HepG2 (cell line): ENCODE measurements around the gene ZBTB46. TPM values are rescaled to one million over a fixed set of nuclear protein-coding genes. Genes with fewer than 3 reads are reported as not detected.

Source experiments
- ATAC-seq: fragments of 200-7000 bp; cut with Tn5 transposase; 3 replicates; pipeline ENCODE4 v1.9.1; 2020; ENCODE audit warnings: mild to moderate bottlenecking, moderate library complexity
- BruUV-seq: library from RNA; stranded (reverse); fragments of 400-500 nt; replicated peaks from 2 replicates; lab custom pipeline; 2021; lab: Mats Ljungman, UMichigan
- CTCF ChIA-PET: fragments of 300-600 bp; formaldehyde crosslinking; extraction: SDS; loops from one replicate; lab custom pipeline; 2021; ENCODE audit warnings: low total read pairs, inconsistent platforms, low intra/inter-chr PET ratio; lab: Yijun Ruan, JAX
- POLR2A ChIA-PET: fragments of 350-600 bp; sonication (Branson Sonifier 250); formaldehyde crosslinking; loops from one replicate; lab custom pipeline; 2020; ENCODE audit warnings: antibody characterized with exemption, inconsistent platforms; lab: Yijun Ruan, JAX
- DNase-seq: peaks from one replicate; pipeline ENCODE4 v3.0.0-alpha.2; 2015; ENCODE audit warnings: low spot score
- FAIRE-seq: peaks from 3 replicates; lab custom pipeline; 2011; peaks lifted over from hg19 to GRCh38; lab: Jason Lieb, UNC
- H2AFZ ChIP-seq: one replicate; pipeline ENCODE4 v1.6.1; 2011; ENCODE audit warnings: low read length, inconsistent platforms
- H3K27ac ChIP-seq: fragments of 300-600 bp; 3 replicates; pipeline ENCODE4 v1.8.0; 2011; ENCODE audit warnings: mixed run types, mild to moderate bottlenecking, mixed read lengths, low read length, inconsistent platforms; ENCODE audit not compliant: insufficient read depth; ENCODE audit errors: extremely low read length
- H3K27me3 ChIP-seq, 2 experiments: fragments of 200-600 bp in 1 of 2; 2 replicates in 1 of 2; 3 replicates in 1 of 2; pipeline versions ENCODE4 v1.6.0 to v1.8.0; 2011; ENCODE audit warnings: low read length in 2 of 2, mild to moderate bottlenecking in 2 of 2, moderate library complexity in 2 of 2, inconsistent platforms in 1 of 2; ENCODE audit not compliant: insufficient read depth in 2 of 2, control insufficient read depth in 1 of 2
- H3K36me3 ChIP-seq, 2 experiments: fragments of 200-600 bp in 1 of 2; replicated peaks in 1 of 2; 2 replicates in 1 of 2; 3 replicates in 1 of 2; pipeline versions ENCODE4 v1.5.1 to v1.8.0; 2011; ENCODE audit warnings: low read length in 2 of 2, inconsistent platforms in 1 of 2; ENCODE audit not compliant: insufficient read depth in 2 of 2, control insufficient read depth in 1 of 2
- H3K4me1 ChIP-seq: 2 replicates; pipeline ENCODE4 v1.5.1; 2012; ENCODE audit warnings: low read length, inconsistent platforms; ENCODE audit not compliant: insufficient read depth
- H3K4me2 ChIP-seq: 2 replicates; pipeline ENCODE4 v1.6.0; 2011; ENCODE audit warnings: low read depth, low read length, inconsistent platforms
- H3K4me3 ChIP-seq, 3 experiments: fragments of 200-600 bp in 1 of 3; sonication (generic), shearing (Covaris generic) in 1 of 3; replicated peaks in 1 of 3; 2 replicates each; pipeline ENCODE4 v1.5.1; 2011 to 2016; ENCODE audit warnings: low read length in 3 of 3, inconsistent platforms in 2 of 3, low read depth in 2 of 3, mild to moderate bottlenecking in 2 of 3, control low read depth in 1 of 3, mixed read lengths in 1 of 3; ENCODE audit not compliant: insufficient read depth in 1 of 3
- H3K79me2 ChIP-seq: one replicate; pipeline ENCODE4 v1.6.1; 2011; ENCODE audit warnings: low read length, inconsistent platforms; ENCODE audit not compliant: insufficient read depth
- H3K9ac ChIP-seq: 2 replicates; pipeline ENCODE4 v1.6.0; 2011; ENCODE audit warnings: mild to moderate bottlenecking, low read depth, low read length, inconsistent platforms; ENCODE audit not compliant: insufficient read depth
- H3K9me3 ChIP-seq: 2 replicates; pipeline ENCODE4 v1.5.1; 2012; ENCODE audit warnings: mild to moderate bottlenecking, low read length
- H4K20me1 ChIP-seq: 2 replicates; pipeline ENCODE4 v1.6.0; 2011; ENCODE audit warnings: inconsistent platforms, mild to moderate bottlenecking, low read length, moderate library complexity; ENCODE audit not compliant: insufficient read depth
- HNRNPL ChIP-seq: fragments of 200-400 bp; formaldehyde crosslinking; IDR thresholded peaks from 2 replicates; pipeline ENCODE4 v1.6.1; 2017; ENCODE audit warnings: mild to moderate bottlenecking, low read depth, low read length
- ZNF207 ChIP-seq: fragments of 450-650 bp; IDR thresholded peaks from 2 replicates; pipeline ENCODE4 v1.6.1; 2016; ENCODE audit warnings: antibody characterized with exemption, borderline replicate concordance
- ZNF550 ChIP-seq: sonication (generic); formaldehyde crosslinking; IDR thresholded peaks from 2 replicates; pipeline ENCODE4 v1.4.0; 2020; ENCODE audit warnings: mild to moderate bottlenecking, missing genetic modification reagents, borderline replicate concordance
- ZNF589 ChIP-seq: sonication (generic); formaldehyde crosslinking; conservative IDR thresholded peaks from 2 replicates; pipeline ENCODE4 v1.8.0; 2022; ENCODE audit warnings: mild to moderate bottlenecking, moderate library complexity, missing genetic modification reagents
- ZNF780A ChIP-seq: sonication (generic); formaldehyde crosslinking; IDR thresholded peaks from 2 replicates; pipeline ENCODE4 v1.8.0; 2022; ENCODE audit warnings: mild to moderate bottlenecking, missing genetic modification reagents, moderate library complexity
- ZNF841 ChIP-seq: sonication (generic); formaldehyde crosslinking; IDR thresholded peaks from 2 replicates; pipeline ENCODE4 v1.8.1; 2023; ENCODE audit warnings: missing genetic modification reagents, borderline replicate concordance
- WGBS: methylation state at CpG from one replicate; pipeline ENCODE4 v1.1.6; 2017; ENCODE audit warnings: low lambda C conversion rate; 5-methylcytosine and 5-hydroxymethylcytosine counted together
- in situ Hi-C: cut with HindIII; loops from 2 replicates; pipeline ENCODE4 v1.10.0; 2017; ENCODE audit warnings: low pct_unique_long_range_greater_than_20kb; ENCODE audit not compliant: extremely low pct_ligation_motif_present
- intact Hi-C: fragments of 100-400 bp; cut with micrococcal nuclease; formaldehyde crosslinking; loops from one replicate; pipeline ENCODE4 v1.10.0; 2022; ENCODE audit not compliant: unreplicated experiment
- polyA plus RNA-seq, 8 experiments: library from polyadenylated mRNA; depleted of rRNA in 3 of 8; stranded (reverse) in 7 of 8; unstranded in 1 of 8; fragments of >200 nt; fragmentation: Illumina TruSeq in 4 of 8; extraction: Trizol in 4 of 8; gene quantifications; 2 replicates each; pipeline versions ENCODE4 v1.2.1 to v1.2.3, GENCODE V29; 2011 to 2016; ENCODE audit warnings: low read depth in 4 of 8, missing spikeins in 1 of 8, mixed read lengths in 1 of 8; ENCODE audit not compliant: insufficient read depth in 1 of 8
- total RNA-seq, 5 experiments: library from RNA; depleted of rRNA; stranded (reverse); fragments of >200 nt; fragmentation: Illumina TruSeq; extraction: Trizol; gene quantifications; 2 replicates each; pipeline ENCODE4 v1.2.3, GENCODE V29; 2016; ENCODE audit warnings: low read depth in 1 of 5
- TF ChIP-seq, protein P1 (sequence below): fragments of 450-650 bp; IDR thresholded peaks from 2 replicates; pipeline ENCODE4 v1.6.1; 2017
- TF ChIP-seq, protein P2 (sequence below): IDR thresholded peaks from 2 replicates; pipeline ENCODE4 v1.6.1; 2016; ENCODE audit warnings: mild to moderate bottlenecking
- TF ChIP-seq, protein P3 (sequence below): sonication (generic); formaldehyde crosslinking; conservative IDR thresholded peaks from 2 replicates; pipeline ENCODE4 v1.8.1; 2023; ENCODE audit warnings: missing genetic modification reagents
- TF ChIP-seq, protein P4 (sequence below): sonication (generic); formaldehyde crosslinking; IDR thresholded peaks from 2 replicates; pipeline ENCODE4 v1.5.0; 2020; ENCODE audit warnings: mild to moderate bottlenecking, missing genetic modification reagents, borderline replicate concordance

ZBTB46 gene
- total and polyA plus RNA-seq, 2 of the 13 experiments (the other 11 are each of a cell fraction or from before 2014, with no cell fraction given): 1.6 to 13.5 TPM

DNA sequence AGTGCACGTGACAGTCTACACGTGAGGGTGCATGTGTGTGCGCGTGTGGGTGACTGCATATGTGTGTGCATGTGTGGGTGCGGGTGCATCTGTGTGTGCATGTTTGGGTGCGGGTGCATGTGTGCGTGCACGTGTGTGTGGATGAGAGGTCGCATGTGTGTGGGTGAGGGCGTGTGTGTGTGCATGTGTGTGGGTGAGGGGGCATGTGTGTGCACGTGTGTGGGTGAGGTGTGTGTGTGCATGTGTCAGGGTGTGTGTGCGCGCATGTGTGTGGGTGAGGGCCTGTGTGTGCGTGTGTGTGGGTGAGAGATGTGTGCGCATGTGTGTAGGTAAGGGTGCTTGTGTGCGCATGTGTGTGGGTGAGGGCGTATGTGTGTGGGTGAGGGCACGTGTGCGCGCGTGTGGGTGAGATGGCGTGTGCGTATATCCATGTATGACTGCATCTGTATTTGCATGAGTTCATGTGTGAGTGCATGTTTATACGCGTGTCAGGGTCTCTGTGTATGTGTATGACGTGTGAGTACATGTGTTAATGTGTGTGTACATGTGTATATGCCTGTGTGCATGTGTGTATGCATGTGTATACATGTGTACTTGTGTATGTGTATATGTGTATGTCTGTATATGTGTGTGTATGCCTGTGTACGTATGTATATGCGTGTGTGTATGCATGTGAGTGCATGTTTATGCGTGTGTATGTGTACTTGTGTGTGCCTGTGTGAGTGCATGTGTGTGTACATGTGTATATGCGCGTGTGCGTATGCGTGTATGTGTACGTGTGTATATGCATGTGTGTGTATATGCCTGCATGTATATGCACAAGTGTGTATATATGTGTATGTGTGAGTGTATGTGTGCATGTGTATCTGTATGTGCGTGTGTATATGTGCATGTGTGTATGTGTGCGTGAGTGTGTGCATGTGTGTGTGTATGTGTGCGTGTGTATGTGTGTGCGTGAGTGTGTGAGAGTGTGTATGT is 98.7 kb downstream of the ZBTB46 start:
- Histone ChIP-seq H3K36me3 (peaks cover 30 to 47% of the 10 kb centered on the region in 2 experiments), H2AFZ (no peak overlapping the region), H3K27me3 (no peaks in the 10 kb centered on the region), H3K9ac (no peak overlapping the region), H3K4me3 (no peak overlapping the region), H3K4me2 (no peak overlapping the region), H3K9me3 (no peaks in the 10 kb centered on the region), H4K20me1 (no peaks in the 10 kb centered on the region), H3K79me2 (peaks cover 37% of the 10 kb centered on the region), H3K27ac (no peak overlapping the region), H3K4me1 (peaks cover 57% of the 10 kb centered on the region)
- POLR2A ChIA-PET: interaction anchor here (7.3 kb wide), 1 partner anchor 25 kb away, joined by 190 read pairs; the partner anchor contains the start of genes ARFRP1 and ZGPAT
- ATAC-seq: no peak
- DNase-seq: no peak
- 87% methylated on average over 38 of the region's 38 CpGs for WGBS
- CTCF ChIA-PET: no interaction called here
- in situ Hi-C loops (no loop called here), intact Hi-C loops (no loop called here)
- BruUV-seq: no TSS peak
- FAIRE-seq: peak; percentile 82
- TF ChIP-seq, protein P1, sequence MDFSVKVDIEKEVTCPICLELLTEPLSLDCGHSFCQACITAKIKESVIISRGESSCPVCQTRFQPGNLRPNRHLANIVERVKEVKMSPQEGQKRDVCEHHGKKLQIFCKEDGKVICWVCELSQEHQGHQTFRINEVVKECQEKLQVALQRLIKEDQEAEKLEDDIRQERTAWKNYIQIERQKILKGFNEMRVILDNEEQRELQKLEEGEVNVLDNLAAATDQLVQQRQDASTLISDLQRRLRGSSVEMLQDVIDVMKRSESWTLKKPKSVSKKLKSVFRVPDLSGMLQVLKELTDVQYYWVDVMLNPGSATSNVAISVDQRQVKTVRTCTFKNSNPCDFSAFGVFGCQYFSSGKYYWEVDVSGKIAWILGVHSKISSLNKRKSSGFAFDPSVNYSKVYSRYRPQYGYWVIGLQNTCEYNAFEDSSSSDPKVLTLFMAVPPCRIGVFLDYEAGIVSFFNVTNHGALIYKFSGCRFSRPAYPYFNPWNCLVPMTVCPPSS: peak; percentile 92; the same call in 1 of the 2 replicates
- TF ChIP-seq, protein P2, sequence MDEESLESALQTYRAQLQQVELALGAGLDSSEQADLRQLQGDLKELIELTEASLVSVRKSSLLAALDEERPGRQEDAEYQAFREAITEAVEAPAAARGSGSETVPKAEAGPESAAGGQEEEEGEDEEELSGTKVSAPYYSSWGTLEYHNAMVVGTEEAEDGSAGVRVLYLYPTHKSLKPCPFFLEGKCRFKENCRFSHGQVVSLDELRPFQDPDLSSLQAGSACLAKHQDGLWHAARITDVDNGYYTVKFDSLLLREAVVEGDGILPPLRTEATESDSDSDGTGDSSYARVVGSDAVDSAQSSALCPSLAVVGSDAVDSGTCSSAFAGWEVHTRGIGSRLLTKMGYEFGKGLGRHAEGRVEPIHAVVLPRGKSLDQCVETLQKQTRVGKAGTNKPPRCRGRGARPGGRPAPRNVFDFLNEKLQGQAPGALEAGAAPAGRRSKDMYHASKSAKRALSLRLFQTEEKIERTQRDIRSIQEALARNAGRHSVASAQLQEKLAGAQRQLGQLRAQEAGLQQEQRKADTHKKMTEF (CRISPR knock-in tag): no peak
- TF ChIP-seq ZNF780A (peak; percentile 65; the same call in 1 of the 2 replicates), ZNF207 (peak; percentile 97), ZNF841 (0 out of 2 replicates have a peak, but pooled peaks have one; percentile 50), HNRNPL (peak; percentile 91), ZNF589 (CRISPR knock-in tag) (peak; percentile 77; the same call in 1 of the 2 replicates), ZNF550 (no peak)
- TF ChIP-seq, protein P3, sequence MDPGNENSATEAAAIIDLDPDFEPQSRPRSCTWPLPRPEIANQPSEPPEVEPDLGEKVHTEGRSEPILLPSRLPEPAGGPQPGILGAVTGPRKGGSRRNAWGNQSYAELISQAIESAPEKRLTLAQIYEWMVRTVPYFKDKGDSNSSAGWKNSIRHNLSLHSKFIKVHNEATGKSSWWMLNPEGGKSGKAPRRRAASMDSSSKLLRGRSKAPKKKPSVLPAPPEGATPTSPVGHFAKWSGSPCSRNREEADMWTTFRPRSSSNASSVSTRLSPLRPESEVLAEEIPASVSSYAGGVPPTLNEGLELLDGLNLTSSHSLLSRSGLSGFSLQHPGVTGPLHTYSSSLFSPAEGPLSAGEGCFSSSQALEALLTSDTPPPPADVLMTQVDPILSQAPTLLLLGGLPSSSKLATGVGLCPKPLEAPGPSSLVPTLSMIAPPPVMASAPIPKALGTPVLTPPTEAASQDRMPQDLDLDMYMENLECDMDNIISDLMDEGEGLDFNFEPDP: 0 out of 2 replicates have a peak, but pooled peaks have one; percentile 57
- TF ChIP-seq, protein P4, sequence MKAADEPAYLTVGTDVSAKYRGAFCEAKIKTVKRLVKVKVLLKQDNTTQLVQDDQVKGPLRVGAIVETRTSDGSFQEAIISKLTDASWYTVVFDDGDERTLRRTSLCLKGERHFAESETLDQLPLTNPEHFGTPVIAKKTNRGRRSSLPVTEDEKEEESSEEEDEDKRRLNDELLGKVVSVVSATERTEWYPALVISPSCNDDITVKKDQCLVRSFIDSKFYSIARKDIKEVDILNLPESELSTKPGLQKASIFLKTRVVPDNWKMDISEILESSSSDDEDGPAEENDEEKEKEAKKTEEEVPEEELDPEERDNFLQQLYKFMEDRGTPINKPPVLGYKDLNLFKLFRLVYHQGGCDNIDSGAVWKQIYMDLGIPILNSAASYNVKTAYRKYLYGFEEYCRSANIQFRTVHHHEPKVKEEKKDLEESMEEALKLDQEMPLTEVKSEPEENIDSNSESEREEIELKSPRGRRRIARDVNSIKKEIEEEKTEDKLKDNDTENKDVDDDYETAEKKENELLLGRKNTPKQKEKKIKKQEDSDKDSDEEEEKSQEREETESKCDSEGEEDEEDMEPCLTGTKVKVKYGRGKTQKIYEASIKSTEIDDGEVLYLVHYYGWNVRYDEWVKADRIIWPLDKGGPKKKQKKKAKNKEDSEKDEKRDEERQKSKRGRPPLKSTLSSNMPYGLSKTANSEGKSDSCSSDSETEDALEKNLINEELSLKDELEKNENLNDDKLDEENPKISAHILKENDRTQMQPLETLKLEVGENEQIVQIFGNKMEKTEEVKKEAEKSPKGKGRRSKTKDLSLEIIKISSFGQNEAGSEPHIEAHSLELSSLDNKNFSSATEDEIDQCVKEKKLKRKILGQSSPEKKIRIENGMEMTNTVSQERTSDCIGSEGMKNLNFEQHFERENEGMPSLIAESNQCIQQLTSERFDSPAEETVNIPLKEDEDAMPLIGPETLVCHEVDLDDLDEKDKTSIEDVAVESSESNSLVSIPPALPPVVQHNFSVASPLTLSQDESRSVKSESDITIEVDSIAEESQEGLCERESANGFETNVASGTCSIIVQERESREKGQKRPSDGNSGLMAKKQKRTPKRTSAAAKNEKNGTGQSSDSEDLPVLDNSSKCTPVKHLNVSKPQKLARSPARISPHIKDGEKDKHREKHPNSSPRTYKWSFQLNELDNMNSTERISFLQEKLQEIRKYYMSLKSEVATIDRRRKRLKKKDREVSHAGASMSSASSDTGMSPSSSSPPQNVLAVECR (CRISPR knock-in tag): peak; percentile 34; the same call in 1 of the 2 replicates
